Naive thymus-derived CD8-positive, alpha-beta T cell (primary cell): Measurements from ENCODE around the gene UBR4. TPM values are rescaled to one million over a fixed set of nuclear protein-coding genes. Genes with fewer than 3 reads are reported as not detected.
A peak's percentile ranks its signal among the peaks of the same experiment; 100 is the strongest.

ENCODE experiments used
- ATAC-seq, 2 donors: fragments of 150-1000 bp; cut with Tn5 transposase in 1 of 2; sonication (Bioruptor Pico), chemical (Tn5 transposase) in 1 of 2; 1 replicate in 1 of 2; 2 replicates in 1 of 2; pipeline ENCODE4 v1.10.0; 2021; ENCODE audit warnings: mild to moderate bottlenecking in 2 of 2, moderate library complexity in 2 of 2
- POLR2A ChIA-PET: fragments of 350-600 bp; sonication (Branson Sonifier 250); formaldehyde crosslinking; loops from one replicate; lab custom pipeline; 2021; ENCODE audit warnings: antibody characterized with exemption; lab: Charles Lee
- DNase-seq, 10 donors: peaks; one replicate each; pipeline versions ENCODE4 v3.0.0 to v3.0.0-alpha.2; 2020 to 2022
- H3K27ac Mint-ChIP-seq, 10 donors: one replicate each; pipeline ENCODE4 v1.8.0; 2020 to 2022; ENCODE audit warnings: mild to moderate bottlenecking in 10 of 10, mixed read lengths in 10 of 10, moderate library complexity in 4 of 10, inconsistent platforms in 1 of 10
- H3K27me3 Mint-ChIP-seq, 5 donors: one replicate each; pipeline ENCODE4 v1.8.0; 2021 to 2022; ENCODE audit warnings: mixed read lengths in 5 of 5
- H3K36me3 Mint-ChIP-seq, 3 donors: one replicate each; pipeline ENCODE4 v1.8.0; 2020 to 2022; ENCODE audit warnings: mixed read lengths in 3 of 3, mild to moderate bottlenecking in 2 of 3, inconsistent platforms in 1 of 3
- H3K4me1 Mint-ChIP-seq, 4 donors: one replicate each; pipeline ENCODE4 v1.8.0; 2021 to 2022; ENCODE audit warnings: mixed read lengths in 4 of 4
- H3K4me3 Mint-ChIP-seq, 10 donors: one replicate each; pipeline ENCODE4 v1.8.0; 2020 to 2022; ENCODE audit warnings: mild to moderate bottlenecking in 10 of 10, mixed read lengths in 10 of 10, moderate library complexity in 6 of 10, inconsistent platforms in 1 of 10
- H3K9me3 Mint-ChIP-seq, 9 donors: one replicate each; pipeline ENCODE4 v1.8.0; 2020 to 2022; ENCODE audit warnings: mixed read lengths in 9 of 9, mild to moderate bottlenecking in 3 of 9, inconsistent platforms in 1 of 9, moderate library complexity in 1 of 9
- polyA plus RNA-seq, 3 donors: library from polyadenylated mRNA; unstranded; fragments of 300-500 nt; fragmentation: Illumina TruSeq; gene quantifications; one replicate each; pipeline ENCODE4 v1.2.3, GENCODE V29; 2021
- total RNA-seq, 8 experiments: library from RNA in 2 of 8; stranded (reverse) in 2 of 8; gene quantifications; one replicate each; pipeline ENCODE4 v1.2.3 and lab custom pipeline; 2021 to 2026

Gene UBR4
- total and polyA plus RNA-seq, 5 experiments from 2014 or later = 10.2 to 156 (median 23.0) TPM

DNA sequence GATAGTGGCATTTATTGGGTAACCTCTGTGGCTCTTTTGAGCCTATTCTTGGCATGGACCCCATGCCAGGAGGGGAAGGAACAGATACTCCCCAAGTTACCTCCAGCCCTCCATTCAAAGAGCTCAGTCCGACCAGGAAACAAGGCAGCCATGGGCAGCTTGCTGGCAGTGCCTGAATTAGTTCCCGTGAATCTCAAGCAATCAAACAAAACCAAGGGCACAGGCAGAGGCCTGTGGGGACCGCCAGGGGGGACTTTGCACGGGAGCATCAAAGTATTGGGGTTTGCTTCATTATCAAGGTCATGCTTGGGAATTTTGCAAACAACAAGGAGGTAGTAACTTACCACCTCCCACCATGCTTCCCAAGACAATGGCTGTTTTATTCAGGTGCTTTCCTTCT, 172.4 kb downstream of the UBR4 start:
- no peak for ATAC-seq
- Mint-ChIP-seq H3K4me3 (no peak overlapping the region), H3K27ac (peak overlapping the region in 1 of 10 donors; percentile 31), H3K9me3 (no peaks in the 10 kb centered on the region), H3K4me1 (no peaks in the 10 kb centered on the region), H3K36me3 (no peaks in the 10 kb centered on the region), H3K27me3 (peaks cover 0 to 9% (median 7%) of the 10 kb centered on the region in 5 donors)
- POLR2A ChIA-PET = no interaction called here
- DNase-seq = no peak

DNA sequence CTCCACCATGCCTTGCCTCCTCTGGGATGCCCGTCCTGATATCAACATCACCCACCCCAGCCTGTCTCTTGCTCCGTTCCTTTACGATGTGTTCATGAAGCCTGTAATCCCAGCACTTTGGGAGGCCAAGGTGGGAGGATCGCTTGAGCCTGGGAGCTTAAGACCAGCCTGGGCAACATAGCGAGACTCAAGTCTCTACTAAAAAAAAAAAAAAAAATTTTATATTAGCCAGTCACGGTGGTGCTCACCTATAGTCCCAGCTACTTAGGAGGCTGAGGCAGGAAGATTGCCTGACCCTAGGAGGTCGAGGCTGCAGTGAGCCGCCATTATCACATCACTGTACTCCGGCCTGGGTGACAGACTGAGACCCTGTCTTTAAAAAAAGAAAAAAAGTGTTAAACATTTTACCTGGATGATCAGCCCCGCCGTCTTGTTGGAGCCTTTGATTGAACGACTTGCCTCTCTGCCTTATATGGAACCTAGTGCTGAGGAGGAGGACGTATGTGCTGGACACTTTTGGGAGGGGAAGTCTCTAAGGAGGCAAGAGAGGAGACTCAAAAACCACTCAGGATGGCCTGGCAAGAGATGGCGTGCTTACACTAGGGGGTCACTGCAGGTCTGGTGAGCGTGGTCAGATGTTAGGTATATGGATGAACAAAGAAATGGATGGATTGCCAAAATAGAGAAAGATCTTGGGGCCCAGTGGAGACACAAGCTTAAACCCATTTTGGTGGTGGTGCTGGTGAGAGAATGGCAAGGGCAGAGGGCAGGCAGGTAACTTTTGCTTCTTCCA, 173.1 kb downstream of the UBR4 start:
- Mint-ChIP-seq H3K36me3 (no peaks in the 10 kb centered on the region), H3K4me1 (no peaks in the 10 kb centered on the region), H3K9me3 (no peaks in the 10 kb centered on the region), H3K27ac (no peak overlapping the region), H3K4me3 (no peak overlapping the region), H3K27me3 (peaks cover 0 to 8% (median 5%) of the 10 kb centered on the region in 5 donors)
- no peak for DNase-seq
- POLR2A ChIA-PET = interaction anchor here (0.7 kb wide), 1 partner anchor 64 kb away, joined by 4 read pairs; no protein-coding TSS in a partner anchor
- no peak for ATAC-seq

DNA sequence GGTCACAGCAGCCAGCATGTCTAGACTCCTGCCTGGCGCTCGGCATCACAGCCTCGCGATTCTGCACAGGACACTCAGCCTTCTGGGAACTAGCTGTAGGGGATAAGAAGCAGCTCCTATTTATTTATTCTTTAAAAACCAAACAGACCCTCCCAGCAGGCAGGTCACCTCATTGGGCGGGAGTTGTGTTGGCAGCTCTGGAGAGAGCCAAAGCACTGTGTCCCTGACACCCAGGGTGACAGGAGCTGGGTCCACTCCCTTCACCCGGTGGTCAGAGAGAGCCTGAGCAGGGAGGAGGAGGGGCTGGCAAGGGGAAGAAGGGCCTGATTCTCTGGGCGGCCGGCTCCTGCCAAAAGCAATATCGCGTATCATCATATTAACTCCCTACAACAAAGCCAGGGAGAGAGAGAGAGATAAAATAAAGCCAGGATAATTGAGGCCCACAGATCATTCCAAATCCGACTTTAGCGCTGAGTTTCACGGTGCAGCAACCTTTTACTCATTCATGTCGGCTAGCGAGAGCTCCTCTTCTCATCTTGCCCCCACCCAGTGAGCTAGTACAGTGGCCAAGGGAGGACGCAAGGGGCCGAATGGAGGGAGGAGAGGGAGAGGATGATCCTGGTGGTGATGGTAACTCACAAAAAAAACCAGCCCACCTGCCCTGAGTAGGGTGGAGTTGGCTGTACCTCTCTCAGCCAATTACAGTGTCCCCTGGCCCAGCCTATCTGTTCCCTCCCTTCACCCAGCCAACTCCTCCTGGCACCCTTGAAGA, 173.8 kb downstream of the UBR4 start:
- no peak for DNase-seq
- ATAC-seq = no peak
- no peaks in the 10 kb centered on the region for H3K4me1 Mint-ChIP-seq
- H3K4me3 Mint-ChIP-seq = no peak overlapping the region
- H3K27me3 Mint-ChIP-seq = peaks cover 0 to 8% (median 5%) of the 10 kb centered on the region in 5 donors
- no peak overlapping the region for H3K27ac Mint-ChIP-seq
- POLR2A ChIA-PET = interaction anchor here (0.7 kb wide), 1 partner anchor 65 kb away, joined by 4 read pairs; no protein-coding TSS in a partner anchor
- H3K9me3 Mint-ChIP-seq = no peaks in the 10 kb centered on the region
- no peaks in the 10 kb centered on the region for H3K36me3 Mint-ChIP-seq

DNA sequence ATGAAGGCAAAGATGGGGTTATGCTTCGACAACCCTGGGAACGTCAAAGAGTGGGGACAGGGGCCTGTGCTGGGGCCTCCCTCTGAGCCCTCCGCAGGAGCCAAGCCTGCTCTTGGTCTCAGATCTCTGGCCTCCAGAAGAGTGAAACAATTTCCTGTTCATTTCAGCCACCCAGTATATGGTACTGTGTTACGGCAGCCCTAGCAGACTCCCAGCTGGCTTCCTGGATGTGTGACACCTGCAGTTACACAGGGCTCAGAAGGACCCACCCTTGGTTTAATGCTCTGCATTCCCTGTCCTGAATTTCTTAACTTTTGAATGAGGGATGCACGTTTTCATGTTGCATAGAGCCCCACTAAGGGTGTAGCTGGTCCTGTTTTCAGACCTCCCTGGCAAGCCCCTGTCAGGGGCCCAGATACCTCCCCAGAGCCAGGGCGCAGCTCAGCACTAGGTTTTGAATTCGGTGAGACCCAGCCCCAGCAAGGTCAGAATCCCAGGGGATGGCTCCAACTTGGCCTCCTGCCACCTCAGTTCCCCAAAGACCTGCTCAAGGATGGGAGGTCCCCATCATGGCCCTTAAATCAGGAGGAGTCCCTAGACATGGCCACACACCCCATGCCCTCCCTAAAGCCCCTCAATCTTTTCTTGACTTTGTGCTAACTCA, 174.6 kb downstream of the UBR4 start:
- POLR2A ChIA-PET = no interaction called here
- Mint-ChIP-seq H3K27ac (peak overlapping the region in 2 of 10 donors; percentile 16 to 83), H3K4me3 (no peak overlapping the region), H3K36me3 (no peaks in the 10 kb centered on the region), H3K4me1 (no peaks in the 10 kb centered on the region), H3K9me3 (no peaks in the 10 kb centered on the region), H3K27me3 (peaks cover 0 to 6% (median 3%) of the 10 kb centered on the region in 5 donors)
- ATAC-seq = no peak
- DNase-seq = no peak

DNA sequence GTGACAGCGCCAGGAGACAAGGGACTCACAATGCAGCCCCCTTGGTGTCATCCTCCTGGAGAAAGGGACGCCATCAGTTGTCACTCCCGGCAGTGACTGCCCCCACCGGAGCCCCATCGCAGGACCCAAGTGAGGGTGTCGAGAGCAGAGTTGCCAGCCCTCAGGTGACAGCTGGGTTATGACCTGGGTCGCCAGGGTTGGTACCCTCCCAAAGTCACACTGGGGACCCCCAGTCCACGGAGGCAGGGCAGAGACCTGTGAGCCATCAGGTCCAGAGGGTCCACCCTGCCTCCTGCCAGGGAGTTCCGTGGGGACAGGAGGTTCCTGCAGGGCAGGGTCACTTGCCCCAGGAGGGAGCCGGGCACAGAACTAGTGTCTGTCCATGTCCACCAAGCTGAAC, 175.3 kb downstream of the UBR4 start:
- POLR2A ChIA-PET = no interaction called here
- ATAC-seq = no peak
- Mint-ChIP-seq H3K36me3 (no peaks in the 10 kb centered on the region), H3K27ac (no peak overlapping the region), H3K4me1 (no peaks in the 10 kb centered on the region), H3K4me3 (no peak overlapping the region), H3K27me3 (peaks cover 0 to 6% (median 3%) of the 10 kb centered on the region in 5 donors), H3K9me3 (no peaks in the 10 kb centered on the region)
- DNase-seq = no peak

DNA sequence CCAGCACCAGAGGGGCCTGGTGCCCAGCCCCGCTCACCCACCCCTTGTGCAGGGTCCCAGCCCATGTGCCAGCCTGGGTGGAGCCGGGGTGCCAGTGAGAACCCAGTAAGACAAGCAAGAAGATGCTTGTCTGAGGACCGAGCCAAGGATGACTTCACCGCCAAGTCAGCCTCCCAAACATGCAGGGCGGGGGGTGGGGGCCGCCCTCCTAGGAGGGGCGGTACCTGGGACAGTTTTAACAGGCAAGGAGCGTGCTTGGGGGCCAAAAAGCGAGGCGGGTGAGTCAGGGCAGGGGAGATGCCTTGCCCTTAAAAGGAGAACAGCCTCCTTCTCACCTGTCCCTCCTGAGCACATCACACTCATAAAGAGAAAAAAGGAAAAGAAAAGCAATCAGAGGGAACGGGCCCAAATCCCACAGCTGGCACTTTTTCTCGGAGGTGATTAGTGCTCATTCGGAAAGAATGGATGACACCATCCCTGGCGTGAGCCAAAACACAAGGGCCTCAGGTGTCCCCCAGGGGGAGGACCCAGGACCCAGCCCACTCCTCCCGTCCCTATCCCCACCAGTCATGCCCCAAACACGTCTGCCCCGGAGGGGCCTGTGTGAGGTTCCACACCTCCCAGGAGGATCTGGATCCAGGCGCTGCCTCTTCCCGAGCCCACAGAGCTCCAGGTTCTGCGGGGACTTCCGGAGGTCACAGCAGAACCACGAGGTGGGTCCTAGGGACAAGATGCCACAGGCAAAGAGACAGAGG, 176.0 kb downstream of the UBR4 start:
- POLR2A ChIA-PET = interaction anchor here (1.4 kb wide), 1 partner anchor 40 kb away, joined by 3 read pairs; no protein-coding TSS in a partner anchor
- Mint-ChIP-seq H3K9me3 (no peaks in the 10 kb centered on the region), H3K4me1 (no peaks in the 10 kb centered on the region), H3K27ac (peak overlapping the region in 2 of 10 donors; percentile 33 to 83), H3K4me3 (no peak overlapping the region), H3K27me3 (peaks cover 0 to 6% (median 1%) of the 10 kb centered on the region in 5 donors), H3K36me3 (no peaks in the 10 kb centered on the region)
- ATAC-seq (no peak), DNase-seq (no peak)

DNA sequence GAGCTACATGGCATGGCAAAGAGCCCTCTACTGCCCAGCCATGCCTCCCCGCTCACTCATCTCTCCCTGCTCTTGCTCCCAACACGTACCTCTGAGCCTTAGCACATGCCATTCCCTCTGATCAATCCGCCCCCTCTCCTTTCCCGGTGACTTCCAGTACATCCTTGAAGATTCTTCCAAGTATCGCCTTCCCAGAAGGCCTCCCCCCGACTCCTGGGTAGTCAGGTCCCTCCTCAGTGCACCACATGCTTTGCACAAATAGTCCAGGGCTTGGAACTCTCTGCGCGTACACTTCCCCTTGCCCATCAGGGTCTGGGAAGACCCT, 176.6 kb downstream of the UBR4 start:
- Mint-ChIP-seq H3K36me3 (no peaks in the 10 kb centered on the region), H3K9me3 (no peaks in the 10 kb centered on the region), H3K27me3 (peaks cover 0 to 6% (median 3%) of the 10 kb centered on the region in 5 donors), H3K4me1 (no peaks in the 10 kb centered on the region), H3K27ac (peak overlapping the region in 1 of 10 donors; percentile 83), H3K4me3 (no peak overlapping the region)
- ATAC-seq = no peak
- POLR2A ChIA-PET = interaction anchor here (1.4 kb wide), 1 partner anchor 41 kb away, joined by 3 read pairs; no protein-coding TSS in a partner anchor
- no peak for DNase-seq

DNA sequence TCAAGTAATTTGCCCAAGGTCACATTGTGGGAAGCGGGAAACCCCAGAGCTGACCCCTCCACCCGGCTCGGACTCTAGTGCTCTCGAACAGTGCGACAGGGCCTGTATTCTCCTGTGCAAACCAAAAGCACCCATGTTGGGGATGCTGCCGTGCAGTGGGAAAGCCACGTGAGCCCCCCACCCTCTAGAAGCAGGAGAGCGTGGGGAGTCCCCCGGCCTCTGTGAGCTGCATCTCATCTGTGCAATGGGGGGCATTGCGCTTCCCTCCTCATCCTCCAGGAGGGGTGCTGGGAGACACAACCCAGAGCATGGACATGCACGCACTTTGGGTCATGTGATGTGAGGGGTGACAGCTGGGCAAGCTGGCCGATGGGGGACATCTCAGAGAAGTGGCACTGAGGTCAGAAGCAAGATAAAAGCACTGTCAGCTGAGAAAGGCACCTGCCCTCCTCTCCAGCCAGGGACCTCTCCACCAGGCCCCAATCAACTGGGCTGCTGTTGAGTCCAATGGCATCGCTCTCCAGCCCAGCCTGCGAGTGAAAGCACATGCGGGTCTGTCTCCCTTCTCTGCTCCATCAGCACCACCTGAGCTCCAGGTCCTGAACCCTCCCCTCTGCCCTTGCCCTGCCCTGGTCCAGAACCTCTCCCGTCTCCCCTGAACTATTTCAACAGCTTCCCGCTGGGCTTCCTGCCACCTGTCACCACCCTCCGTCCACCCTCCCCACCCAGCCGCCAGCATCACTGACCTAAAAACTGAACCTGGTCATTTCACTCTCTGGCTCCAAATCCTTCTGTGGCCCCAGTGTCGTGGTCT, 177.2 kb downstream of the UBR4 start:
- DNase-seq (no peak), ATAC-seq (no peak)
- peaks cover 0 to 2% (median 0%) of the 10 kb centered on the region in 4 donors for H3K4me1 Mint-ChIP-seq
- H3K27me3 Mint-ChIP-seq = peaks cover 1 to 7% (median 6%) of the 10 kb centered on the region in 5 donors
- peak overlapping the region in 1 of 10 donors; percentile 83 for H3K27ac Mint-ChIP-seq
- POLR2A ChIA-PET = interaction anchor here (1.4 kb wide), 1 partner anchor 42 kb away, joined by 3 read pairs; no protein-coding TSS in a partner anchor
- H3K9me3 Mint-ChIP-seq = no peaks in the 10 kb centered on the region
- H3K36me3 Mint-ChIP-seq = no peaks in the 10 kb centered on the region
- no peak overlapping the region for H3K4me3 Mint-ChIP-seq

DNA sequence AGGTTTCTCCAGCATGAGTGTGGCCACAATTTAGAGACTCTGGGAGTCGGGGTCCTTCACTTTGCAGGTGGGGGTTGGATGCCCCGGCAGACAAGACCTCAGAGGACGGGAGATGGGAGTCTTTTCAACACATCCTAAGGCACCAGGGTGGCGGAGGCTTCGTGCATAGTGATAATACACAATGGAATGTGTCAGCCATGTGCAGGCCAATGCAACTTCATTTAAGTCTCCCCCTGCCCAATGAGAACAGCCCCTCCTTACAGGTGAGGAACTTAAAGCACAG, 177.7 kb downstream of the UBR4 start:
- Mint-ChIP-seq H3K9me3 (no peaks in the 10 kb centered on the region), H3K4me3 (no peak overlapping the region), H3K36me3 (no peaks in the 10 kb centered on the region), H3K4me1 (peaks cover 0 to 3% (median 0%) of the 10 kb centered on the region in 4 donors), H3K27ac (no peak overlapping the region), H3K27me3 (peaks cover 3 to 8% (median 6%) of the 10 kb centered on the region in 5 donors)
- no peak for DNase-seq
- no peak for ATAC-seq
- POLR2A ChIA-PET = no interaction called here

DNA sequence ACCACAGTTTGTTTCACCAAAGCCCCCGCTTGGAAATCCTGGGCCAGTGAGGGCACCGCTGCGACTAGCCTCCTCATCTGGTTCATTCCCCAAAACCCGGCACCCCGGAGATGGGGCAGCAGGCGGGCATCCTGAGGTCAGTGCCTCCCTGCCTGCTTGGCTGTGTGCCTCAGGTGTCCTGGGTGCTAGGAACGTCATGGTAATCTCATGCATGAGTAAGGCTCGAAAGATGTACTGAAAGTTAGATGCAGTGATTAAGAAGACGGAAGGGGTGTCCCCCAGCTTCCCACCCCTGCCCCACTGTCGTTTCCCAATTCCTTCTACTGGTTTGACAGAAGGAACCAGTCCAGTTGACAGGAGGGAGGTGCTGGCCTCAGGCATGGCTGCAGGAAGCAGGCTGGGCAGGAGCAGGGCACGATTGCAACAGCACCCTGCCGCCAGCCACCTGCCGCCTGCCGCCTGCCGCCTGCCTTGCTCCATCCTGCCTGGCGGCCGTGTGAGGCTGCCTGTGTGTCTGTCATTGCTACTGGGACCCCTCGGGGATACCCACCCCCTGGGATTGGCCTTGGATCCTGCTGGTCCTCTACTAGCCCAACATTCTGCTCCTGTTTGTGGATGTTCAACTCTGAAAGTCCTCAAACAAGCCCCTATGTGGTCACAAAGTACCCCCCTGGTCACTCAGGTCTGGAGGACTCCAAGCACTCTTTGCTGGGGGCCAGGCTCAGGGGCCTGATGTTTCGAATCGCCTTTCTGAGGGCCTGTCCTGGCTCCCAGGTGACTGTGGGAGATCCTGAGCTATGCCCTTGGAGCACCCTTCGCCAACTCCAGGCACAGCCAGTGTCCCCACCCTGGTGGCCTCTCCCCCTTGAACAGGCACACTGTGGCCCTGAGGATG, 180.6 kb downstream of the UBR4 start:
- DNase-seq (no peak), ATAC-seq (no peak)

More for the DNA sequence above, 180.6 kb downstream of the UBR4 start:
- H3K36me3 Mint-ChIP-seq = no peaks in the 10 kb centered on the region
- H3K9me3 Mint-ChIP-seq = peaks cover 0 to 4% (median 3%) of the 10 kb centered on the region in 9 donors
- POLR2A ChIA-PET = interaction anchor here (0.6 kb wide), 1 partner anchor 24 kb away, joined by 3 read pairs; no protein-coding TSS in a partner anchor
- peaks cover 0 to 3% (median 0%) of the 10 kb centered on the region in 4 donors for H3K4me1 Mint-ChIP-seq
- no peak overlapping the region for H3K27ac Mint-ChIP-seq
- H3K27me3 Mint-ChIP-seq = peaks cover 5 to 14% (median 8%) of the 10 kb centered on the region in 5 donors
- H3K4me3 Mint-ChIP-seq = no peak overlapping the region
